IMR-90 (cell line): Measurements from ENCODE around the gene TPMT. TPM values are rescaled to one million over a fixed set of nuclear protein-coding genes. Genes with fewer than 3 reads are reported as not detected.

Experiments used
- ATAC-seq: fragments of 200-7000 bp; cut with Tn5 transposase; 2 replicates; pipeline ENCODE4 v1.9.1; 2020; ENCODE audit warnings: low read depth, mild to moderate bottlenecking, moderate library complexity
- BruUV-seq: library from RNA; stranded (reverse); fragments of 400-500 nt; replicated peaks from 2 replicates; lab custom pipeline; 2021; lab: Mats Ljungman, UMichigan
- CTCF ChIA-PET: fragments of 300-600 bp; formaldehyde crosslinking; extraction: SDS; loops from one replicate; lab custom pipeline; 2021; ENCODE audit warnings: antibody characterized with exemption; lab: Yijun Ruan, JAX
- POLR2A ChIA-PET: fragments of 300-600 bp; sonication (Branson Sonifier 250); formaldehyde crosslinking; loops from one replicate; lab custom pipeline; 2022; ENCODE audit warnings: antibody characterized with exemption; ENCODE audit not compliant: unreplicated experiment; lab: Charles Lee
- DNase-seq: peaks from one replicate; pipeline ENCODE4 v3.0.0; 2013
- H2AFZ ChIP-seq: replicated peaks from 2 replicates; pipeline ENCODE3; 2013; ENCODE audit warnings: low read length, mild to moderate bottlenecking; ENCODE audit not compliant: poor library complexity
- H2AK5ac ChIP-seq: 2 replicates; pipeline ENCODE4 v1.6.1; 2013; ENCODE audit warnings: low read depth, low read length, inconsistent platforms
- H2AK9ac ChIP-seq: replicated peaks from 2 replicates; pipeline ENCODE3; 2013; ENCODE audit warnings: mild to moderate bottlenecking, low read depth, low read length, moderate library complexity; ENCODE audit not compliant: poor library complexity
- H2BK120ac ChIP-seq: 2 replicates; pipeline ENCODE4 v1.6.1; 2013; ENCODE audit warnings: low read depth, low read length, inconsistent platforms
- H2BK15ac ChIP-seq: 3 replicates; pipeline ENCODE4 v1.6.1; 2013; ENCODE audit warnings: low read depth, low read length, inconsistent platforms
- H2BK20ac ChIP-seq: 2 replicates; pipeline ENCODE4 v1.6.1; 2013; ENCODE audit warnings: low read depth, mild to moderate bottlenecking, inconsistent platforms, low read length, moderate library complexity
- H2BK5ac ChIP-seq: 2 replicates; pipeline ENCODE4 v1.6.1; 2013; ENCODE audit warnings: mild to moderate bottlenecking, low read depth, low read length, inconsistent platforms; ENCODE audit not compliant: poor library complexity, severe bottlenecking
- H3K14ac ChIP-seq: replicated peaks from 2 replicates; pipeline ENCODE4 v1.6.1; 2013; ENCODE audit warnings: low read depth, low read length, inconsistent platforms
- H3K18ac ChIP-seq: 2 replicates; pipeline ENCODE4 v1.6.1; 2013; ENCODE audit warnings: low read depth, low read length, control low read depth
- H3K23ac ChIP-seq: 2 replicates; pipeline ENCODE4 v1.6.1; 2013; ENCODE audit warnings: low read depth, low read length, inconsistent platforms
- H3K27ac ChIP-seq: 2 replicates; pipeline ENCODE4 v1.5.1; 2013; ENCODE audit warnings: mild to moderate bottlenecking, control low read depth, low read length; ENCODE audit not compliant: insufficient read depth
- H3K27me3 ChIP-seq: 2 replicates; pipeline ENCODE4 v1.6.1; 2013; ENCODE audit warnings: low read length; ENCODE audit not compliant: control insufficient read depth, insufficient read depth
- H3K36me3 ChIP-seq: 2 replicates; pipeline ENCODE4 v1.6.1; 2013; ENCODE audit warnings: low read length, mixed read lengths; ENCODE audit not compliant: control insufficient read depth, insufficient read depth
- H3K4ac ChIP-seq: 2 replicates; pipeline ENCODE4 v1.6.1; 2013; ENCODE audit warnings: low read depth, low read length, inconsistent platforms
- H3K4me1 ChIP-seq: 2 replicates; pipeline ENCODE4 v1.6.1; 2013; ENCODE audit warnings: low read length, mixed read lengths; ENCODE audit not compliant: control insufficient read depth, insufficient read depth
- H3K4me2 ChIP-seq: 2 replicates; pipeline ENCODE4 v1.6.1; 2013; ENCODE audit warnings: low read depth, mild to moderate bottlenecking, control low read depth, low read length, moderate library complexity
- H3K4me3 ChIP-seq: 2 replicates; pipeline ENCODE4 v1.5.1; 2013; ENCODE audit warnings: low read depth, mild to moderate bottlenecking, control low read depth, low read length, moderate library complexity; ENCODE audit not compliant: insufficient read depth
- H3K56ac ChIP-seq: 2 replicates; pipeline ENCODE4 v1.6.1; 2013; ENCODE audit warnings: low read length, inconsistent platforms; ENCODE audit not compliant: insufficient read depth; ENCODE audit errors: extremely low read depth
- H3K79me1 ChIP-seq, 2 experiments: 2 replicates each; pipeline ENCODE4 v1.6.1; 2013; ENCODE audit warnings: low read length in 2 of 2, inconsistent platforms in 1 of 2, low read depth in 1 of 2
- H3K9ac ChIP-seq: 2 replicates; pipeline ENCODE4 v1.6.1; 2013; ENCODE audit warnings: low read depth, low read length, control low read depth
- H3K9me1 ChIP-seq: 2 replicates; pipeline ENCODE4 v1.6.1; 2013; ENCODE audit warnings: low read length, inconsistent platforms; ENCODE audit not compliant: insufficient read depth
- H3K9me3 ChIP-seq: 2 replicates; pipeline ENCODE4 v1.6.1; 2013; ENCODE audit warnings: low read length; ENCODE audit not compliant: control insufficient read depth, insufficient read depth
- H4K20me1 ChIP-seq: 2 replicates; pipeline ENCODE4 v1.6.1; 2013; ENCODE audit warnings: low read length, inconsistent platforms; ENCODE audit not compliant: insufficient read depth
- H4K5ac ChIP-seq: 2 replicates; pipeline ENCODE4 v1.6.1; 2013; ENCODE audit warnings: mild to moderate bottlenecking, low read depth, low read length, control low read depth
- H4K8ac ChIP-seq, 2 experiments: 2 replicates each; pipeline ENCODE4 v1.6.1; 2013; ENCODE audit warnings: low read depth in 2 of 2, low read length in 2 of 2, control low read depth in 1 of 2, inconsistent platforms in 1 of 2
- H4K91ac ChIP-seq: 2 replicates; pipeline ENCODE4 v1.6.1; 2013; ENCODE audit warnings: low read depth, low read length, inconsistent platforms; ENCODE audit not compliant: insufficient read depth
- BHLHE40 ChIP-seq: fragments of 150-350 bp; IDR thresholded peaks from 2 replicates; pipeline ENCODE4 v1.6.1; 2016; ENCODE audit warnings: mild to moderate bottlenecking, low read depth, low read length
- CHD1 ChIP-seq: IDR thresholded peaks from 2 replicates; pipeline ENCODE4 v1.6.1; 2012; ENCODE audit warnings: low read depth, low read length, improper control_type of control experiment
- CTCF ChIP-seq: conservative IDR thresholded peaks from 2 replicates; pipeline ENCODE4 v1.5.1; 2012; ENCODE audit warnings: mild to moderate bottlenecking, low read depth, low read length, improper control_type of control experiment
- ELK1 ChIP-seq: fragments of 150-350 bp; IDR thresholded peaks from 2 replicates; pipeline ENCODE4 v1.6.1; 2016; ENCODE audit warnings: low read depth, mild to moderate bottlenecking, low read length, moderate library complexity, borderline replicate concordance
- FOS ChIP-seq: fragments of 150-350 bp; IDR thresholded peaks from 2 replicates; pipeline ENCODE4 v1.6.1; 2016; ENCODE audit warnings: low read depth, low read length
- MAFK ChIP-seq: IDR thresholded peaks from 2 replicates; pipeline ENCODE4 v1.6.1; 2012; ENCODE audit warnings: low read depth, low read length, improper control_type of control experiment
- MAZ ChIP-seq: IDR thresholded peaks from 2 replicates; pipeline ENCODE4 v1.6.1; 2012; ENCODE audit warnings: low read depth, mild to moderate bottlenecking, low read length, improper control_type of control experiment, moderate library complexity, borderline replicate concordance
- MXI1 ChIP-seq: IDR thresholded peaks from 2 replicates; pipeline ENCODE4 v1.6.1; 2012; ENCODE audit warnings: low read depth, mild to moderate bottlenecking, low read length, moderate library complexity, borderline replicate concordance
- NFE2L2 ChIP-seq: fragments of 150-350 bp; IDR thresholded peaks from 2 replicates; pipeline ENCODE4 v1.6.1; 2016; ENCODE audit warnings: low read depth, mild to moderate bottlenecking, low read length
- POLR2A ChIP-seq: IDR thresholded peaks from 2 replicates; pipeline ENCODE4 v1.6.1; 2012; ENCODE audit warnings: mild to moderate bottlenecking, low read depth, low read length
- RAD21 ChIP-seq: IDR thresholded peaks from 2 replicates; pipeline ENCODE4 v1.6.1; 2012; ENCODE audit warnings: low read length, improper control_type of control experiment
- RCOR1 ChIP-seq: IDR thresholded peaks from 2 replicates; pipeline ENCODE4 v1.6.1; 2012; ENCODE audit warnings: mild to moderate bottlenecking, low read length, improper control_type of control experiment; ENCODE audit not compliant: insufficient replicate concordance
- RFX5 ChIP-seq: IDR thresholded peaks from 2 replicates; pipeline ENCODE4 v1.8.0; 2012; ENCODE audit warnings: low read depth, mild to moderate bottlenecking, low read length, moderate library complexity
- SMC3 ChIP-seq: fragments of 150-350 bp; IDR thresholded peaks from 2 replicates; pipeline ENCODE4 v1.6.1; 2016; ENCODE audit warnings: low read depth, mild to moderate bottlenecking, antibody characterized with exemption, low read length, moderate library complexity
- WGBS, 2 experiments: methylation state at CpG; one replicate each; pipeline versions ENCODE4 v1.1.5 to v1.1.7; 2013; ENCODE audit warnings: missing lambda C conversion rate in 2 of 2; ENCODE audit not compliant: insufficient read length in 1 of 2; ENCODE audit errors: extremely low coverage in 2 of 2; 5-methylcytosine and 5-hydroxymethylcytosine counted together
- dilution Hi-C: fragments of 300-500 bp; cut with HindIII; formaldehyde crosslinking; loops from one replicate; pipeline ENCODE4 v1.14.3; 2018; ENCODE audit warnings: low sequenced_read_pairs; ENCODE audit not compliant: unreplicated experiment
- in situ Hi-C: fragments of 300-500 bp; cut with MboI; formaldehyde crosslinking; loops from 3 replicates; pipeline ENCODE4 v1.14.3; 2019; ENCODE audit warnings: low sequenced_read_pairs, inconsistent platforms, mixed read lengths
- intact Hi-C: fragments of 100-400 bp; cut with micrococcal nuclease; formaldehyde crosslinking; loops from 2 replicates; pipeline ENCODE4 v1.10.0; 2022
- polyA plus RNA-seq, 3 experiments: library from polyadenylated mRNA; depleted of rRNA; stranded (reverse); fragments of >200 nt; gene quantifications; 2 replicates each; pipeline ENCODE4 v1.2.3, GENCODE V29; 2012; ENCODE audit warnings: low replicate concordance in 1 of 3
- total RNA-seq: library from RNA; depleted of rRNA; stranded (reverse); fragments of >200 nt; gene quantifications from 2 replicates; pipeline ENCODE4 v1.2.3, GENCODE V29; 2012
- TF ChIP-seq, protein P1 (sequence below): fragments of 150-350 bp; IDR thresholded peaks from 2 replicates; pipeline ENCODE4 v1.6.1; 2017; ENCODE audit warnings: mild to moderate bottlenecking, antibody characterized with exemption, low read length, low read depth

The TPMT gene
- total and polyA plus RNA-seq, 2 of the 4 experiments (the other 2 are of a cell fraction) = 10.8 to 14.1 TPM

GRCh38 chr6:18147616-18148015 is 7.3 kb downstream of the TPMT start:
- POLR2A ChIA-PET = no interaction called here

More at GRCh38 chr6:18147616-18148015, 7.3 kb downstream of the TPMT start:
- H3K56ac ChIP-seq = no peak overlapping the region
- peak overlapping the region; percentile 4 for H2BK5ac ChIP-seq
- H4K20me1 ChIP-seq = no peaks in the 10 kb centered on the region
- dilution Hi-C loops (no loop called here), in situ Hi-C loops (no loop called here), intact Hi-C loops (no loop called here)
- no TSS peak for BruUV-seq
- WGBS, 2 experiments = no CpG with 5 or more reads among the region's 2 CpGs
- H2AFZ ChIP-seq = no peak overlapping the region
- H3K23ac ChIP-seq = no peak overlapping the region
- CTCF ChIA-PET = interaction anchor here (0.9 kb wide), 1 partner anchor 18 kb away, joined by 3 read pairs; no protein-coding TSS in a partner anchor
- H3K4ac ChIP-seq = no peak overlapping the region
- no peaks in the 10 kb centered on the region for H3K27me3 ChIP-seq
- H4K8ac ChIP-seq = no peak overlapping the region
- H2BK20ac ChIP-seq = no peak overlapping the region
- H2BK120ac ChIP-seq = no peak overlapping the region
- H3K9me3 ChIP-seq = no peaks in the 10 kb centered on the region
- no peak overlapping the region for H3K14ac ChIP-seq
- no peak overlapping the region for H2BK15ac ChIP-seq
- H3K9ac ChIP-seq = no peak overlapping the region
- H2AK9ac ChIP-seq = no peak overlapping the region
- DNase-seq (no peak), ATAC-seq (no peak)
- H2AK5ac ChIP-seq = no peak overlapping the region
- H3K36me3 ChIP-seq = no peaks in the 10 kb centered on the region
- H3K27ac ChIP-seq = no peak overlapping the region
- no peak overlapping the region for H3K4me2 ChIP-seq
- no peaks in the 10 kb centered on the region for H3K9me1 ChIP-seq
- no peak overlapping the region for H3K4me3 ChIP-seq
- no peak overlapping the region for H4K5ac ChIP-seq
- H3K79me1 ChIP-seq = peaks cover 0 to 9% of the 10 kb centered on the region in 2 experiments; a peak in 2 of 4 replicates
- no peak overlapping the region for H3K18ac ChIP-seq
- TF ChIP-seq RAD21 = no peak
- no peak for TF ChIP-seq POLR2A
- no peak for TF ChIP-seq ELK1
- TF ChIP-seq, protein P1, sequence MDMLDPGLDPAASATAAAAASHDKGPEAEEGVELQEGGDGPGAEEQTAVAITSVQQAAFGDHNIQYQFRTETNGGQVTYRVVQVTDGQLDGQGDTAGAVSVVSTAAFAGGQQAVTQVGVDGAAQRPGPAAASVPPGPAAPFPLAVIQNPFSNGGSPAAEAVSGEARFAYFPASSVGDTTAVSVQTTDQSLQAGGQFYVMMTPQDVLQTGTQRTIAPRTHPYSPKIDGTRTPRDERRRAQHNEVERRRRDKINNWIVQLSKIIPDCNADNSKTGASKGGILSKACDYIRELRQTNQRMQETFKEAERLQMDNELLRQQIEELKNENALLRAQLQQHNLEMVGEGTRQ = no peak
- no peak for TF ChIP-seq BHLHE40
- no peak for TF ChIP-seq RCOR1
- TF ChIP-seq RFX5 = no peak
- no peak for TF ChIP-seq FOS
- TF ChIP-seq SMC3 = no peak
- no peak for TF ChIP-seq MAZ
- TF ChIP-seq MAFK = no peak
- TF ChIP-seq NFE2L2 = no peak
- no peak for TF ChIP-seq CHD1
- no peak for TF ChIP-seq MXI1
- TF ChIP-seq CTCF = no peak
- H3K4me1 ChIP-seq = no peaks in the 10 kb centered on the region; the same call in 1 of the 2 replicates
- no peak overlapping the region for H4K91ac ChIP-seq
